Activated CD4-positive, alpha-beta T cell treated with anti-CD3 and anti-CD28 coated beads, Interleukin-2, amount 10 ng/mL, durations not matched to agents 24 days and 14 days (primary cell): ENCODE results near the gene GNLY. TPM values are rescaled to one million over a fixed set of nuclear protein-coding genes. Genes with fewer than 3 reads are reported as not detected.
"Not testable (repeated sequence)": the region's sequence is repeated elsewhere in the genome, so short reads cannot be mapped to it uniquely, and the experiment has no call there.

ENCODE experiments used
- DNase-seq: peaks from one replicate; pipeline ENCODE4 v3.0.0; 2022
- H3K27ac Mint-ChIP-seq: one replicate; pipeline ENCODE4 v1.8.0; 2022; ENCODE audit warnings: mild to moderate bottlenecking, mixed read lengths
- H3K27me3 Mint-ChIP-seq: one replicate; pipeline ENCODE4 v1.8.0; 2022; ENCODE audit warnings: mixed read lengths
- H3K36me3 Mint-ChIP-seq: one replicate; pipeline ENCODE4 v1.8.0; 2022; ENCODE audit warnings: low read depth, mild to moderate bottlenecking, mixed read lengths
- H3K4me1 Mint-ChIP-seq: one replicate; pipeline ENCODE4 v1.8.0; 2021; ENCODE audit warnings: mixed read lengths
- H3K4me3 Mint-ChIP-seq: one replicate; pipeline ENCODE4 v1.8.0; 2022; ENCODE audit warnings: mild to moderate bottlenecking, moderate library complexity, mixed read lengths
- H3K9me3 Mint-ChIP-seq: one replicate; pipeline ENCODE4 v1.8.0; 2021; ENCODE audit warnings: mixed read lengths
- intact Hi-C: fragments of 100-400 bp; cut with micrococcal nuclease; formaldehyde crosslinking; loops from one replicate; pipeline ENCODE4 v1.15.1; 2023
- total RNA-seq: library from RNA; stranded (reverse); gene quantifications from 2 replicates; pipeline ENCODE4 v1.2.3, GENCODE V29; 2022

GNLY gene
- total RNA-seq, 1 donor from 2014 or later: 54.1 TPM

- no peak overlapping the region for H3K4me3 Mint-ChIP-seq
- H3K27ac Mint-ChIP-seq: no peak overlapping the region
- peaks cover 10% of the 10 kb centered on the region for H3K36me3 Mint-ChIP-seq
- no peak for DNase-seq
- no peaks in the 10 kb centered on the region for H3K9me3 Mint-ChIP-seq
- no peaks in the 10 kb centered on the region for H3K4me1 Mint-ChIP-seq
- no peaks in the 10 kb centered on the region for H3K27me3 Mint-ChIP-seq
- intact Hi-C loops: no loop called here
Observed at GRCh38 chr2:85659324-85659981, 34.7 kb upstream of the GNLY start.

DNA sequence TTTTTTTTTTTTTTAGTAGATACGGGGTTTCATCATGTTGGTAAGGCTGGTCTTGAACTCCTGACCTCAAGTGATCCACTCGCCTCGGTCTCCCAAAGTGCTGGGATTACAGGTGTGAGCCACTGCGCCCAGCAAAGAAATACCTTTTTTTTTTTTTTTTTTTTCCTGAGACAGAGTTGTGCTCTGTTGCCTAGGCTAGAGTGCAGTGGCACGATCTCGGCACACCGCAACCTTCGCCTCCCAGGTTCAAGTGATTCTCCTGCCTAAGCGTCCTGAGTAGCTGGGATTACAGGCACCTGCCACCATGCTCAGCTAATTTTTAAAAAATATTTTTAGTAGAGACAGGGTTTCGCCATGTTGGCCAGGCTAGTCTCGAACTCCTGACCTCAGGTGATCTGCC is 33.9 kb upstream of the GNLY start:
- not testable (repeated sequence) for H3K4me3 Mint-ChIP-seq, DNase-seq, H3K9me3 Mint-ChIP-seq

GRCh38 chr2:85660725-85661124 is 33.4 kb upstream of the GNLY start:
- Mint-ChIP-seq H3K4me3 (no peak overlapping the region), H3K4me1 (no peaks in the 10 kb centered on the region), H3K27me3 (no peaks in the 10 kb centered on the region), H3K36me3 (peaks cover 10% of the 10 kb centered on the region), H3K27ac (no peak overlapping the region), H3K9me3 (no peaks in the 10 kb centered on the region)
- intact Hi-C loops: no loop called here
- no peak for DNase-seq

More for the DNA sequence above, 33.9 kb upstream of the GNLY start:
- H3K27ac Mint-ChIP-seq, intact Hi-C loops, H3K27me3 Mint-ChIP-seq, H3K4me1 Mint-ChIP-seq, H3K36me3 Mint-ChIP-seq: not testable (repeated sequence)

- DNase-seq: no peak
- Mint-ChIP-seq H3K9me3 (no peaks in the 10 kb centered on the region), H3K4me3 (no peak overlapping the region), H3K4me1 (no peaks in the 10 kb centered on the region), H3K27ac (no peak overlapping the region), H3K27me3 (no peaks in the 10 kb centered on the region), H3K36me3 (peaks cover 6% of the 10 kb centered on the region)
- intact Hi-C loops: no loop called here
Observed at GRCh38 chr2:85661139-85661858, 32.9 kb upstream of the GNLY start.

- Mint-ChIP-seq H3K27me3 (no peaks in the 10 kb centered on the region), H3K4me3 (no peak overlapping the region), H3K4me1 (no peaks in the 10 kb centered on the region), H3K36me3 (peaks cover 2% of the 10 kb centered on the region), H3K9me3 (no peaks in the 10 kb centered on the region), H3K27ac (no peak overlapping the region)
- intact Hi-C loops: no loop called here
- no peak for DNase-seq
Observed at GRCh38 chr2:85662899-85663593, 31.1 kb upstream of the GNLY start.

DNA sequence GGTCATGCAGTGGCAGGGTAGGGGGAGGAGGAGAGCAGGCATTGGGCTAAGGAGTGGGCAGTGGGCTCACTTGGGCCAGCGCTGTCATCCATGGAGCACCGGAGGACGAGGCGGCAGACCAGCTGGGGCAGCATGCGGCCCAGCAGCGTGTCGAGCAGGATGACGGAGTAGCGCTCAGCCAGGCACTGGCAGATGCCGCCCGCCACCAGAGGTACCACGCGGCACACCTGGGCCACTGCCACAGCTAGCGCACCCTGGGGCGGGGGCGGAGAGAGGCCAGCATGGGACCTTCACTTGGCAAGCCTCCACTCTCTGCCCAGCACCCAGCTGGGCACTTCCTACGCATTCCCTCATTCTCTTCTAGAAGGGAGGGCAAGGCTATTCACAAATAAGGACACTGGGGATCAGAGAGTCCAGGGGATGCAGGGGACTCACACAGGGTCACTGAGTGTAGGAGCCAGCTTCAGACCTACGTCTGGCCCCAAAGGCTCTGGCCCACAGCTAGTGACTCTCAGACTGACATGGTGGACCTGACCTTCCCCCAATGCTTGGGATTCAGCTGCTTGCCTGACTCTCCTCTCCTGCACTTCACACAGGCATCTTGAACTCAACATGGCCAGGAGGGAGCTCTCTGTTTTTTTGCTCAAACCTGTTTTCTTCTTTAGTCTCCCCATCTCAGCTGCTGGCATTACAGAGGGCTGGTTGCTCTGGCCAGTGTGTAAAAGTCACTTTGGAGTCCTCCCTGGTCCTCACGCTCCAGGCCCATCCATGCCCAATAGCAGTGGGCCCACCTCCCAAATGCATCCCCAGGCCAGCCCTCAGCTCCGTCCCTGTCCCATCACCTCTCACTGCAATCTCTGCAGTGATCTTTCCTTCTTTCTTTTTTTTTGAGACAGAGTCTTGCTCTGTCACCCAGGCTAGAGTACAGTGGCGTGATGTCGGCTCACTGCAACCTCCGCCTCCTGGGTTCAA is 30.3 kb upstream of the GNLY start:
- Mint-ChIP-seq H3K4me3 (no peak overlapping the region), H3K9me3 (no peaks in the 10 kb centered on the region), H3K36me3 (peaks cover 2% of the 10 kb centered on the region), H3K4me1 (no peaks in the 10 kb centered on the region), H3K27me3 (no peaks in the 10 kb centered on the region), H3K27ac (no peak overlapping the region)
- DNase-seq: no peak
- intact Hi-C loops: no loop called here

DNA sequence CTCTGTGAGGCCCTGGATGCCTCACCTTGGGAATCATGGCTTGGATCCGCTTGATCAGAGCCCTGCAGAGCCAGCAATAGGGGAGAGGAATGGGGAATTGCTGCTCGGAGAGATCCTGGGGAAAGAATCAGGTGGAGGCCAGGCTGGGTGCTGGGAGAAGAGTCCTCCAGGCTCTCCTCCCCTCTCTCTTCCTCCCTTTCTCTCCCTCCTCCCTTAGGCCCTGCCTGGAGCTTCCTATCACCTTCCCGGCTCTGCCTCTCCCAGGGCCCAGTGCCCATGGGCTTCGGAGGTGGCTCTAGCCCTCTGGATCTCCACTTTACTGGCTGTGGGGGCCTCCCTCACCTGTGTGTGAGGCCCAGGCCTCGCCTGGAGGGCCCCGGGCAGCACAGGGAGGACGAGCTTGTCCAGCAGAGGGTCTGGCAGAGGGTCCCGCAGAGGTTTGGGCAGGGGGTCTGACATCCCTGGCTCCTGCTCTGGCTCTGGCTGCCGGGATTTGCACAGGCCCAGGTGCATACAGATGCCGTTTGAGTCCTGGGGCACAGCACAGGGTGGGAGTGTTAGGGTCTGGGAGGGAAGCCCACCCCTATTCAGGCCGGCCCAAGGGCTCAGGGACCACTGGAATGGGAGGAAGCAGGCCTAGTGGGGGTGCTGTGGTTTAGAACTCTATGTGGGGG is 28.8 kb upstream of the GNLY start:
- Mint-ChIP-seq H3K36me3 (no peaks in the 10 kb centered on the region), H3K4me3 (no peak overlapping the region), H3K27ac (no peak overlapping the region), H3K9me3 (no peaks in the 10 kb centered on the region), H3K27me3 (no peaks in the 10 kb centered on the region), H3K4me1 (peaks cover under 1% of the 10 kb centered on the region)
- DNase-seq: no peak
- intact Hi-C loops: no loop called here

DNA sequence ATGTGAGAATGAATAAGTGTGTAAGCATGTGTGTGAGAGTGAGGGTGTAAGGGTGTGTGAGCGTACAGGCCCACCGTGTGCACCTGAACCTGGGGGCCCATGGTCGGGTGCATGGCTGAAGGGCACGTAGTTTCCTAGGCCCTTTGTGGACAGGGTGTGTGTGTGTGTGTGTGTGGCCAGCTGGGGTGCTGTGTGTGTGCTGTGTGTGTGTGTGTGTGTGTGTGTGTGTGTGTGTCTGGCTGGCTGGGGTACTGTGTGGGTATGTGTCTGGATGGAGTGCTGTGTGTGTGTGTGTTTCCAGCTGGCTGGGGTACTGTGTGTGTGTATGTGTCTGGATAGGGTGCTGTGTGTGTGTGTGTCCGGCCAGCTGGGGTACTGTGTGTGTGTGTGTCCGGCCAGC is 28.1 kb upstream of the GNLY start:
- H3K4me1 Mint-ChIP-seq: peaks cover 2% of the 10 kb centered on the region
- intact Hi-C loops: no loop called here
- H3K4me3 Mint-ChIP-seq: no peak overlapping the region
- no peaks in the 10 kb centered on the region for H3K27me3 Mint-ChIP-seq
- no peaks in the 10 kb centered on the region for H3K36me3 Mint-ChIP-seq
- H3K9me3 Mint-ChIP-seq: no peaks in the 10 kb centered on the region
- H3K27ac Mint-ChIP-seq: no peak overlapping the region
- DNase-seq: no peak

DNA sequence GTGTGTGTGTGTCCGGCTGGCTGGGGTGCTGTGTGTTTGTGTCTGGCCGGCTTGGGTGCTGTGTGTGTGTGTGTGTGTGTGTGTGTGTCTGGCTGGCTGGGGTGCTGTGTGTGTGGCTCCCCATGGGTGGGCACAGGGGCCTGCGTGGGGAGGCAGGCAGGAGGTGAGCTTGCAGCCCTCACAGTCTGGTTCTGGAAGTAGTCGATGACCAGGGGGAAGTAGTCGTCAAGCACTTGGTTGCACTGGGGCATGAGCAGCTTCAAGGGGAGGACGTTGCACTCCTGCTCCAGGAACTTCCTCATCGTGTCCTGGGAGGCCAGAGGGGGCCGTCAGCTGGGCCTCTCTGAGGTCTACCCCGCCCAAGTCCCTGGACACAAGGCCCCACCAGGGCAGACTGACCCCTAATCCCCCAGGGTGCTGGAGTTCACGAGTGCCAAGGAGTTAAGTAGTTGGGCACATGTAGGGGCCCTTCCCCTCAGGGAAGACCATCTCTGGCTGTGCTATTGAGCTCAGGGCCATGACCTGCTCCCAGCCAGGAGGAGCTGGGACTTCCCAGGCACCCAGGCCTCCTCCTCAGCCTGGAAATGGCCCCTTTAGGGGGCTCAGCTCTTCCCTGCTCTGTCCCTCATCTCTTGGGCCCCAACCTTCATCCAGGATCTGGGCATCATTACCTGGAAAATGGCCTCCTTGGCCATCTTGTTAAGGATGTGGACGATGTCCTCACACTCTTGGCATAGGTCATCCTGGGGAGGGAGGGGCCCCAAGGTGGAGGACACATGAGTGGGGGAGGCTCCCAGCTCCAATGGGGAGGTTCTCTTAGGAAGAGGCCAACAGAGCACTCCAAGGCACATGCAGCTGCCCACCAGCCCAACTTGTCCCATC is 27.5 kb upstream of the GNLY start:
- intact Hi-C loops: no loop called here
- H3K27me3 Mint-ChIP-seq: no peaks in the 10 kb centered on the region
- H3K9me3 Mint-ChIP-seq: no peaks in the 10 kb centered on the region
- H3K4me1 Mint-ChIP-seq: peaks cover 2% of the 10 kb centered on the region
- no peak for DNase-seq
- no peaks in the 10 kb centered on the region for H3K36me3 Mint-ChIP-seq
- no peak overlapping the region for H3K27ac Mint-ChIP-seq
- H3K4me3 Mint-ChIP-seq: no peak overlapping the region

GRCh38 chr2:85667561-85668008 is 26.6 kb upstream of the GNLY start:
- Mint-ChIP-seq H3K27ac (no peak overlapping the region), H3K4me1 (peaks cover 2% of the 10 kb centered on the region), H3K4me3 (no peak overlapping the region), H3K27me3 (no peaks in the 10 kb centered on the region), H3K9me3 (no peaks in the 10 kb centered on the region), H3K36me3 (no peaks in the 10 kb centered on the region)
- no peak for DNase-seq
- intact Hi-C loops: no loop called here

DNA sequence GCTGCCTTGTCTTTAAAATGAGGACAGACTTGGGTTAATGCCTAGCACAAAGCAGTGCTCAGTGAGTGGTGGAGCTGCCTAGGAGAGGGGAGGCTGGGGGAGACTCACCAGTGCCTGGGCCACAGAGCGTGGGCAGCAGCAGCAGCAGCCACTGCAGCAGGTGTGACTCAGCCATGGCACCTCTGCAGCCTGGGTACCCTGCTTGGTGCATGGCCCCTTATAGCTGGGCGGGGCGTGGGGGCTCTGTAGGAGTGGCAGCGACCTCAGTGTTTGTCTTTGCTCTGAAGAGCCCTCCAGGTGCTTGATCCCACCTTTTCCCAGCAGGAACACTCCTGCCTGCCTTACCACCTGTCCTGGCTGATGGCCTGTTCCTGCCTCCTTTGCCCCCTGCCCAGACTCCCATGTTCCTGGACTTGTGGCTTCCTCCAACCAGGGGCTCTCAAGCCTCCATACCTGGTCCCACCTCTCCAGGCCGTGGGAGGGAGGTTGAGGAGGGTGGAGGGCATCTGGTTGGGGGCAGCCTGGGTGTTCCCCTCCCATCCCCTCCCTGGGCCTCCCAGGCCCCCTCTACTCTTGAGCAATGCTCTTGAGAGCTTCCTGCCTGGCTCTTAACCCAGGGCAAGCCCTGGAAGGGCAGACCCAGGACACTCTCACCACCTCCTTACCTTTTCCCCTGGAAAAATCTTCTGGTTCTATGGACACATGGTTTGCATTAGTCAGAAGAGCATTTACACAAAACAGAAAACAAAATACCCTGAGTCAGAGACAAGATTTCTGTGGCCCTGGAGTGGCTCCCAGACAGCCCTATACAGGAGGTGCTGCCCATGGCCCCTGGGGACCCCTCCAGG is 25.9 kb upstream of the GNLY start, which contains the start of gene SFTPB:
TSS of gene SFTPB (minus strand) at position 191 of the 848 bp plus-strand sequence. CDS start at position 175, 16 bp downstream.
- Mint-ChIP-seq H3K27ac (no peak within 1 kb of the TSS), H3K4me3 (no peak within 1 kb of the TSS), H3K4me1 (peaks cover 2% of the 10 kb centered on the region), H3K27me3 (peaks cover under 1% of the 10 kb centered on the region), H3K36me3 (no peaks in the 10 kb centered on the region), H3K9me3 (no peaks in the 10 kb centered on the region)
- no peak for DNase-seq
- intact Hi-C loops: no loop called here

DNA sequence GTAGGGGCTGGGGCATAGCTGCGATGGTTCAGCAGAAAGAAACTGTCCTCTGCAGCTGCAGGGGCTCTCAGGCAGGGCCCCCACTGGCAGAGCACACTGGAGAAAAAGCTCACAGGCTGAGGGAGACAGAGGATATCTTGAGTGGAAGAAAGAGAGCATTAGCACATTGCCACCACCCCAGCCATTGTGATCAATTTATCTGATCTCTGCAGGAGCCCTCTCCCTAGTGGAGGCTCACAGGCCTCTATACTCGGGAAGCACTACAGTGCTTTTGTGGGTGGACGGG is 25.4 kb upstream of the GNLY start:
- no peak for DNase-seq
- Mint-ChIP-seq H3K27me3 (peaks cover 3% of the 10 kb centered on the region), H3K4me1 (peaks cover 2% of the 10 kb centered on the region), H3K36me3 (no peaks in the 10 kb centered on the region), H3K4me3 (no peak overlapping the region), H3K27ac (no peak overlapping the region), H3K9me3 (no peaks in the 10 kb centered on the region)
- intact Hi-C loops: no loop called here
